ES-I3 (cell line): Measurements from ENCODE around the gene IFT80.

Source experiments
- H3K36me3 ChIP-seq: 2 replicates; pipeline ENCODE4 v1.6.1; 2013; ENCODE audit warnings: mild to moderate bottlenecking, low read length, control low read depth, moderate library complexity; ENCODE audit not compliant: insufficient read depth
- H3K4me1 ChIP-seq: 2 replicates; pipeline ENCODE4 v1.6.1; 2013; ENCODE audit warnings: mild to moderate bottlenecking, control low read depth, low read length; ENCODE audit not compliant: insufficient read depth
- H3K9ac ChIP-seq: 2 replicates; pipeline ENCODE4 v1.6.1; 2013; ENCODE audit warnings: low read depth, mild to moderate bottlenecking, low read length, moderate library complexity
- H3K9me3 ChIP-seq: 2 replicates; pipeline ENCODE4 v1.6.1; 2013; ENCODE audit warnings: mild to moderate bottlenecking, low read length, moderate library complexity; ENCODE audit not compliant: control insufficient read depth, insufficient read depth

IFT80 gene

DNA sequence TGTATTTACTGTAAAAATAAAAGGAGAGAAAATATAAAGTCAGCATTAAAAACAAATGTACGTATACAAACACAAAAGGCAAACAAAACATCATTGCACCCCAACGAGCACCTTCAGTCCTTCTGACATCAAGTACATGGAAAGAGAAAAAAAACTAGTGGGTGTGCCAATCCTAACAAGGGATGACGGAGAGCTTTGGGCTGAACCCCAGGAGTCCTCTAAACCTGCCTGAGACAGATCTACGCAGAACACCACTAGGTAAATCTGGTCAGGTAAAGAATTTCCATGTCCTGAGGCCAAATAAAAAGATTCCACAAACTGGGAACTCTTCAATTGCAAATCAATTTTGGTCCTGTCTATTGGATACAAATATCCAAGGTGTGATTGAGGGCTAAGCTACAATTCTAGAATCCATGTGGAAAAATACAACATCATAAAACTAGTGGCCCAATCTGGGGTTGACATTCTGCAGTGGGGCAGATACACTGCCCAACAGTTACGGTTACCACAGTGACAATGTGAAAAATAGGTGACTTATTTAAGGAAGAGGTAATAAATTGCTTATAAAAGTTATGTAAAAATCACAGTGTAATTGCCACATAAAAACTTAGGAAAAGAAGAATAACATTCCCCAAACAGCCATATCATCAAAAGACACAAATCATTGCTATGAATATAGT lies 14.2 kb downstream of the IFT80 start:
- Histone ChIP-seq H3K4me1 (peaks cover 12% of the 10 kb centered on the region; the same call in 1 of the 2 replicates), H3K9me3 (no peaks in the 10 kb centered on the region), H3K36me3 (no peaks in the 10 kb centered on the region), H3K9ac (no peak overlapping the region)

DNA sequence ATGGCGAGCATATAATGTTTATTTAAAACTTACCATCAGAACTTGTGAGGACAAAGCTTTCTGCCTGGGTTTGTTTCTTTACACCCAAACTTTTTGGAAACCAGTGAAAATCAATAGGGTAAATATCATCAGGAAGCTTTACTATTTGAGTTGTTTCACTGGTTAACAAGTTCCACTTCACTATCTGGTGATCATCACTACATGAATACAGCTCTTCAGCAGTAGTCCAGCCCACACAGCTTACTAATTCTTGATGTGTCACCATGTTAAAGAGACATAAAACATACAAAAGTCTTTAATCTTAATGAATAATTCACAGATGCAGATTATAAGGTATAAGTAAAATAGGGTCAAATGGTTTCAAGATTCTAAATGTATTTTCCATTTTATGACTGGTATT lies 17.6 kb downstream of the IFT80 start:
- no peak overlapping the region for H3K9ac ChIP-seq

DNA sequence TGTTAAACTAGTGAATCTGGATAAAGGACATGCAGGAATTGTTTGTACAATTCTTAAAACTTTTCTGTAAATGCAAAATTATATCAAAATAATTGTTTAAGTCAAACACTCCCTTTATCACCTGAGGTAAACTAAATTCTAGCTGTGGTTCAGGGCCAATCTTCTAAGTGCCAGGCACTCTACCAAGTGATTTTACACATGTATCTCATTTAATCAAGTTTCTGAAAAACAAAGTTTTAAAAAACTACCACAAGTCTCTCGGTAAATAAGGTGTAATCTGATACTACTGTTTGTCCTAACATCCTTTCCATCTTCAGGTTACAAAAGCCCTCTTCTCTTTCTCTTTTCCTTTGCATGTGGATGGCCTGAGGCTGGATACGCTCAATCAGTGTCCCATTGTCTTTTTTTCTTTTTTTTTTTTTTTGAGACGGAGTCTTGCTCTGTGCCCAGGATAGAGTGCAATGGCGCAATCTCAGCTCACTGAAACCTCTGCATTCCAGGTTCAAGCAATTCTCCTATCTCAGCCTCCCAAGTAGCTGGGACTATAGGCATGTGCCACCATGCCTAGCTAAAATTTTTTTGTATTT lies 19.3 kb downstream of the IFT80 start:
- Histone ChIP-seq H3K36me3 (no peaks in the 10 kb centered on the region), H3K4me1 (peaks cover 7% of the 10 kb centered on the region; the same call in 1 of the 2 replicates), H3K9me3 (no peaks in the 10 kb centered on the region), H3K9ac (no peak overlapping the region)

More for the DNA sequence above, 17.6 kb downstream of the IFT80 start:
- H3K9me3 ChIP-seq: no peaks in the 10 kb centered on the region
- no peaks in the 10 kb centered on the region for H3K36me3 ChIP-seq
- H3K4me1 ChIP-seq: peaks cover 12% of the 10 kb centered on the region; the same call in 1 of the 2 replicates

DNA sequence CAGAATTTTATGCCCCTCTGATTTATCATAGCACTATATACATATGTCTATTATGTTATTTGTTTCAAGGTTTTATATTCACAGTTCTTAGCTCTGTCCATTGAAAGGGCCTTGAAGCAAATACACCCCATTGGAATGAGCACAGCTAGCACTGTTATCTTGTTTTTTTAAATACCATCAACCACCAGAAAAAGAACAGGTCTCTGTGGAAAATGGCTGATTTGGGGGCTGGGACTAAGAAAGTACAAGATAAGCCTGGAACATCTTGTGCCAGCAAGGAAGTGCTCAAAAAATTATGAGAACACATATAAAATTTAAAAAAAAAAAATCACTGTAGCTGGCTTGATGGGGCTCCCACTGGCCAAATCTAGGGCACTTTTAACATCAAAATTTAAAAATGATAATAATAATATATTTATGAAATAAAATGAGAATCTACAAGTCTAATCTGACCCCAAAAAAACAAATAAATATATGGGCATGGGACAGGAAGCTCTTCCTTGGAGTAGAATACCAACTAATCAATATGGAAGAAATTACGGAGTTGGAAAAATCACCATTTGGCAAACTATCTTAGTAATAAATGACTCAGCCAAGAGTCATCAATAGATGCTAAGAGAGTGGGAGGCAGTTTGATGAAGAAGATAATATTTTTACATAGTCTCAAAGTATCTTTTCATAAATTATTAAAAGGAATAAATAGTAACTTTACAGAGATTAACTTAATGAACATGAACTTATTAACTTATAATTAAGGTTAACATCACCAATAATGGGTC lies 20.5 kb downstream of the IFT80 start:
- H3K36me3 ChIP-seq: no peaks in the 10 kb centered on the region
- H3K9me3 ChIP-seq: no peaks in the 10 kb centered on the region
- H3K9ac ChIP-seq: no peak overlapping the region
- H3K4me1 ChIP-seq: peaks cover 5% of the 10 kb centered on the region; the same call in 1 of the 2 replicates

DNA sequence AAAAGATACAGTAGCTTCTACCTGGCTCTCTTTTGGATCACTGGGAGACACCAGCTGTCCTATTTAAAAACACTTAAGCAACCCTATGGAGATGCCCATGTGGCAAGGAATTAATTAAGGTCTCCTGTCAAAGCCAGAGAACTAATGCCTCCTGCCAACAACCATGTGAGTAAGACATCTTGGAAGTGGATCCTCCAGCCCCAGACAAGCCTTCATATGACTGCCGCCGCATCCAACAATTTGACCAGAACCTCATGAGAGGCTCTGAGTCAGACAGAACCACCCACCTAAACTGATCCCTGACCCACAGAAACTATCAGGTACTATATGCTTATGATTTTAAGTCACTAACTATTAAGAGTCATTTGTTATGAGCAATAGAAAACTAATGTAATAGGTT lies 22.3 kb downstream of the IFT80 start:
- no peak overlapping the region for H3K9ac ChIP-seq
- peaks cover 5% of the 10 kb centered on the region; the same call in 1 of the 2 replicates for H3K4me1 ChIP-seq
- peaks cover 5% of the 10 kb centered on the region; the same call in 1 of the 2 replicates for H3K36me3 ChIP-seq
- no peaks in the 10 kb centered on the region for H3K9me3 ChIP-seq

DNA sequence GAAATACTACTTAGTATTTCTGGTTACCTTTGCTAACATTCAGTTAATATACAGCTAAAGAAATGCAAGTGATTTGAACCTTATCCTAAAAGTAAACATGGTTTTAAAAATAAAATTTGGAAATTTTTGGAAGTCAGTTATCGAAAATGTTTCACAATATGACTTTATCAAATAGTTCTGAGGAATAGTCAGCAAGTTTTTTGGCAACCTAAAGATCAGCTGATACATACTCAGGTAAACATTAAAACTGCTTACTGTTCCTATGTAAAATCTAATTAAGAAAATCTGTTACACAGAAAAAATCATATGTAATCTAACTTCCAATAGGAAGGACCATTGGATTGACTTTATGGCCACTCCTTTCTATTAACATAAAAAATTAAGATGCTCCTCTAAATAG lies 24.1 kb downstream of the IFT80 start:
- no peak overlapping the region for H3K9ac ChIP-seq
- H3K9me3 ChIP-seq: no peaks in the 10 kb centered on the region
- H3K4me1 ChIP-seq: no peaks in the 10 kb centered on the region
- H3K36me3 ChIP-seq: peaks cover 5% of the 10 kb centered on the region; the same call in 1 of the 2 replicates

DNA sequence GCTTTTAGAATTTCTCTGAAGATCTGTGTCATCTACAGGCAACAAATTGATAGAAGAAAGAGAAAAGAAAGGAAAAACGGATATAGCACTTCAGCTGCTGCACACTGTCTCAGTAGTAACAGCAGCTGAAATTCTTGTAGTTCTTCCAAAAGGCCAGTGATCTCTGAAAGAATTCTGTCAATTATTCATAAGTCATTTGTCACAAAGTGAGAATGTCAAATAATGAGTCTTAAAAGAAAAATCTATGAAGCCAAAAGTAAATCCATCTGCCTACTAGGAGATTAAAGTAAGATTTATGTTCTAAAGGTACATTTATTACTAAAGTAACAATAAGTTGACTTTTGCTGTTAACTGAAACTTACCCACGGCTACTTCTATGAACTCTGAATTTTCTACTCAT lies 24.6 kb downstream of the IFT80 start:
- H3K9ac ChIP-seq: no peak overlapping the region
- H3K9me3 ChIP-seq: no peaks in the 10 kb centered on the region
- H3K4me1 ChIP-seq: no peaks in the 10 kb centered on the region
- H3K36me3 ChIP-seq: peaks cover 5% of the 10 kb centered on the region; the same call in 1 of the 2 replicates

DNA sequence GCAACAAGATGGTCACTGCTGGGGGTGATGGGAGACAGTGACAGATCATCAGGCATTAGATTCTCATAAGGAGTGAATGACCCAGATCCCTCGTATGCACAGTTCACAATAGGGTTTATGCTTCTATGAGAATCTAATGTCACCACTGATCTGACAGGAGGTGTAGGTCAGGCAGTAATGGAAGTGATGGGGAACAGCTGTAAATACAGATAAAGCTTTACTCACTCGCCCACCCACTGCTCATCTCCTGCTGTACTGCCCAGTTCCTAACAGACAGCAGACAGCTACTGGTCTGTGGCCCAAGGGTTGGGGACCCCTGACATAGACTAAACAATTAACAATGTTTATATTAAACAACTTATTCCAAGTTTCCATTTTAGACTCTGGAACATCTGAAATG lies 25.4 kb downstream of the IFT80 start:
- Histone ChIP-seq H3K36me3 (peaks cover 5% of the 10 kb centered on the region; the same call in 1 of the 2 replicates), H3K9me3 (no peaks in the 10 kb centered on the region), H3K4me1 (no peaks in the 10 kb centered on the region), H3K9ac (no peak overlapping the region)

DNA sequence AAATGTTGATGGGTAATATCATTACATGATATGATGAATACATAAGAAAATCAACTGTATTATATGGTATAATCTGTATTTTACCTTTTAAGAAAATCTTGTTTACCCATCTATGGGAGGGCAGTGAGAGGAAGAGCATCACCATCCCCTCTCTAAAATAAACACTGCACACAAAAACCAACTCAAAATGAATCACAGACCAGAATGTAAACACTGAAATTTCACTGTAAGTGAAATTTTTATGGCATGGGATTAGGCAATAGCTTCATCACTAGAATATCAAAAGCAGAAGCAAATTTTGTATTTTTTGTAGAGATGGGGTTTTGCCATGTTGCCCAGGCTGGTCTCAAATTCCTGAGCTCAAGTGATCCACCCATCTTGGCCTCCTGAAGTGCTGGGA lies 26.2 kb downstream of the IFT80 start:
- H3K9ac ChIP-seq: no peak overlapping the region
- H3K9me3 ChIP-seq: no peaks in the 10 kb centered on the region
- peaks cover 5% of the 10 kb centered on the region; the same call in 1 of the 2 replicates for H3K36me3 ChIP-seq
- no peaks in the 10 kb centered on the region for H3K4me1 ChIP-seq

DNA sequence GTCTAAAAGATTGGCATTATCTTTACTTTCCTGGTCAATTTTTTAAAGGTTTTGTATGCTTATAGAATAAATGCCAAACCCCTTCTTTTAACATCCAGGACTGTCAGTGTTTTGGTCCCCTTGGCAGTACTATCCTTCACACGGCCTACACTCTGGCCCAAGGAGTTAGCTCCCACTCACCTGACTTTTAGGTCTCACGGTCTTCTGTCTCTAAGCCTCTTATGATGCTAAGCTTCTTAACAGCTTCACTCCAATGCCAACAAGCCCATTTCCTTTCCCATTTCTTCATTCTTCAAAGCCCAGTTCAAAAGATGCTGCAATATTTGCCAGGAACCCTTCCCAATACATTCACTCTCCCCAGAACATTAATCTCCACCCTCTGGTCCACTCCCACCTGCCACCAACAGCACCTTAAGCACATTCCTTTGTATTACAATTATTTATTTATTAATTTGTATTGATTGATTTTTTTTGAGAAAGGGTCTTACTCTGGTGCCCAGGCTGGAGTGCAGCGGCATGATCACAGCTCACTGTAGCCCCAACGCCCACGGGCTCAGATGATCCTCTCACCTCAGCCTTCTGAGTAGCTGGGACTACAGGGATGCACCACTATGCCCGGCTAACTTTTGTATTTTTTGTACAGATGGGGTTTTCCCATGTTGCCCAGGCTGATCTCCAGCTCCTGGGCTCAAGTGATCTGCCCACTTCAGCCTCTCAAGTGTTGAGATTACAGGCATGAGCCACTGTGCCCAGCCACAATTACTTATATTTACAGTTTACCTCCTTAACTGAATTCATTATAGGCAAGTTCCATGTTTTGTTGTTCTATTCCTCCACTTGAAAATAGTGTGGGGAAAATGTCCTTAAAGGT lies 27.8 kb downstream of the IFT80 start:
- no peaks in the 10 kb centered on the region for H3K4me1 ChIP-seq
- no peak overlapping the region for H3K9ac ChIP-seq
- peaks cover 5% of the 10 kb centered on the region; the same call in 1 of the 2 replicates for H3K36me3 ChIP-seq
- H3K9me3 ChIP-seq: no peaks in the 10 kb centered on the region

DNA sequence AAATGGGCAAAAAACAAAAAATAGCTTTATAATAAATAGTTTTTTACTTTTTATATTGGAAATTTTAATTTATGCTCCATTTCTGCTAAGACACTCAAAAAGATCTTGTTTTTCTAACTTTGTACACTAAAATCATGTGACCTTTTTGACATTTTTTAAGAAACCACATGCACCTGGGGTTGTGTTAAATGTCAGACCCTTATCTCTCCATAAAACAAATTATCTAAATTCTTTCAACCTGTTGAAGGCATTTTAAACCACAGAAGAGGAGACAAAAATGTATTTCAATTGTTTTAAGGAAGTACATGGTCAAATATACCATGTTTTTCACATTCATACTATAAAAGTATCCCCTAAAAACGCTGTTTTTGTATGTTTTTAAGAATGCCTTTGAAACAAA lies 29.2 kb downstream of the IFT80 start:
- Histone ChIP-seq H3K9ac (no peak overlapping the region), H3K9me3 (no peaks in the 10 kb centered on the region), H3K4me1 (no peaks in the 10 kb centered on the region)

DNA sequence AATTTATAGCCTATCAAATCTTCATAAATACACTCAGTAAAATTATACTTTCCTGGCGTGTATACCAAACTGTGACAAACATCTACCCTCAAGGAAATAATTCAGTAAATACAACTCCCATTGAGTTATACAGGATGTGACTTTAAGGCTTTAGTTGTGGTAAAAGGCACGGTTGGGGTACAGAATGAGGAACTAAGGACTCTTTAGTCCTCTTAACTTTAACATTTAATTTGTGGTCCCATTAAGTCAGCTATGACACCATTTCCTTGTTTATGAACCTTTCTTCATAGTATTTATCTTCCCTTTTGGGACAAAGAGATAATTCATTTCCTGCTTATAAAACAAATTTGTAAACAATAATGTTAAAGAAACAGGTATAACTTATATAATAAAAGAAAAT lies 30.2 kb downstream of the IFT80 start:
- H3K4me1 ChIP-seq: no peaks in the 10 kb centered on the region
- H3K9me3 ChIP-seq: no peaks in the 10 kb centered on the region
- no peak overlapping the region for H3K9ac ChIP-seq
- peaks cover 5% of the 10 kb centered on the region; the same call in 1 of the 2 replicates for H3K36me3 ChIP-seq

More for the DNA sequence above, 29.2 kb downstream of the IFT80 start:
- peaks cover 5% of the 10 kb centered on the region; the same call in 1 of the 2 replicates for H3K36me3 ChIP-seq

DNA sequence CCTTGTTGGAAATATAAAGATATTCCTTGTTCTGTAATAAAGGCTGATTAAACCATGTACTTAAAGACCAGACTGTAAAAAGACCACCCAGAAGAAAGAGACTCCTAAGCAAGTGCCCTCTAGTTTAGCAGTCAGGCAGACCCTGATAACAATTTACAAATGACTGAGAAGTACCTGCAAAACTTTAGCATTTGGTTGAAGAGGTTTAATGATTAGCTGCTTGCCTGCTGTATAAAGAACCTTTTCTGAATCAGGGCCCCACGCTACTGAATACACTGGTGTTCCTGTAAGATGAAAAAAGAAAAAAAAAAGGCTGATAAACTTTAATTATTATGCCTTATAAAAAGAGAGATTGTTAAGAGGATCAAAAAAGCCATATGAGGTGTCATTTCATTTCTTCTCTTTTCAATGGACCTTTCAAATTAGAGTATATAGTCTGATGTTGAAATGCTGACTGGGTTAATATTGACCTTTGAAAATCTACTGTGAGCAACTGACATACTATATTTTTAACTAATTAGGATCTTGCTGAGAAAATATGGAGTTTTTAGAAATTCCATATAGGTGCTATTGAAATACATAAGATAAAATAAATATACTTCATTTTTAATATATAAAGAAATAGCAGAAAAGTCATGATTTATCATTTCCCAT lies 33.0 kb downstream of the IFT80 start:
- H3K4me1 ChIP-seq: no peaks in the 10 kb centered on the region
- no peak overlapping the region for H3K9ac ChIP-seq
- no peaks in the 10 kb centered on the region for H3K36me3 ChIP-seq
- no peaks in the 10 kb centered on the region for H3K9me3 ChIP-seq
